HepG2 (cell line): Measurements from ENCODE around the gene SARS2. TPM values are rescaled to one million over a fixed set of nuclear protein-coding genes. Genes with fewer than 3 reads are reported as not detected.

ENCODE experiments used
- ATF2 ChIP-seq: sonication (generic); formaldehyde crosslinking; IDR thresholded peaks from 2 replicates; pipeline ENCODE4 v1.4.0; 2020; ENCODE audit warnings: missing genetic modification reagents
- BRF2 ChIP-seq: sonication (generic); formaldehyde crosslinking; IDR thresholded peaks from 2 replicates; pipeline ENCODE4 v1.8.1; 2022; ENCODE audit warnings: mild to moderate bottlenecking, missing genetic modification reagents
- HIVEP1 ChIP-seq: sonication (generic); formaldehyde crosslinking; IDR thresholded peaks from 2 replicates; pipeline ENCODE4 v1.4.0; 2020; ENCODE audit warnings: mild to moderate bottlenecking, missing genetic modification reagents
- HNF1A ChIP-seq, 2 experiments: sonication (generic) in 1 of 2; formaldehyde crosslinking in 1 of 2; IDR thresholded peaks; 2 replicates each; pipeline versions ENCODE4 v1.4.0 to v1.6.1; 2016 to 2020; ENCODE audit warnings: borderline replicate concordance in 1 of 2, low read depth in 1 of 2, mild to moderate bottlenecking in 1 of 2, missing genetic modification reagents in 1 of 2
- JDP2 ChIP-seq: sonication (generic); formaldehyde crosslinking; IDR thresholded peaks from 2 replicates; pipeline ENCODE4 v1.8.1; 2022; ENCODE audit warnings: missing genetic modification reagents, borderline replicate concordance
- KAT2B ChIP-seq: fragments of 150-350 bp; IDR thresholded peaks from 2 replicates; pipeline ENCODE4 v1.6.1; 2014; ENCODE audit warnings: low read depth, low read length, borderline replicate concordance
- MNT ChIP-seq: fragments of 450-650 bp; IDR thresholded peaks from 2 replicates; pipeline ENCODE4 v1.6.1; 2016
- NFE2L2 ChIP-seq: fragments of 150-350 bp; IDR thresholded peaks from 2 replicates; pipeline ENCODE4 v1.6.1; 2014; ENCODE audit warnings: low read length
- NR3C1 ChIP-seq: sonication (generic); formaldehyde crosslinking; IDR thresholded peaks from 2 replicates; pipeline ENCODE4 v1.4.0; 2020; ENCODE audit warnings: missing genetic modification reagents
- PAWR ChIP-seq: sonication (generic); formaldehyde crosslinking; IDR thresholded peaks from 2 replicates; pipeline ENCODE4 v1.4.0; 2020; ENCODE audit warnings: missing genetic modification reagents, mild to moderate bottlenecking, borderline replicate concordance
- SIX1 ChIP-seq: sonication (generic); formaldehyde crosslinking; IDR thresholded peaks from 2 replicates; pipeline ENCODE4 v1.4.0; 2020; ENCODE audit warnings: missing genetic modification reagents, borderline replicate concordance
- SNAI1 ChIP-seq: sonication (generic); formaldehyde crosslinking; IDR thresholded peaks from 2 replicates; pipeline ENCODE4 v1.5.0; 2020; ENCODE audit warnings: mild to moderate bottlenecking, missing genetic modification reagents, borderline replicate concordance
- SNAPC5 ChIP-seq: sonication (generic); formaldehyde crosslinking; IDR thresholded peaks from 2 replicates; pipeline ENCODE4 v1.8.1; 2023; ENCODE audit warnings: mild to moderate bottlenecking, missing genetic modification reagents, borderline replicate concordance
- SRSF4 ChIP-seq: fragments of 200-400 bp; formaldehyde crosslinking; IDR thresholded peaks from one replicate; pipeline ENCODE4 v1.6.1; 2018; ENCODE audit warnings: mild to moderate bottlenecking, low read depth, low read length, moderate library complexity; ENCODE audit not compliant: poor library complexity, severe bottlenecking
- TEAD3 ChIP-seq: optimal IDR thresholded peaks from 2 replicates; pipeline ENCODE3; 2016; ENCODE audit warnings: borderline replicate concordance
- YY1 ChIP-seq: IDR thresholded peaks from 2 replicates; pipeline ENCODE4 v1.6.1; 2011; ENCODE audit warnings: low read length, low read depth, moderate library complexity, mild to moderate bottlenecking; ENCODE audit not compliant: insufficient read depth, insufficient replicate concordance
- ZFP36L1 ChIP-seq: sonication (generic); formaldehyde crosslinking; IDR thresholded peaks from 2 replicates; pipeline ENCODE4 v1.8.0; 2022; ENCODE audit warnings: mild to moderate bottlenecking, missing genetic modification reagents, moderate library complexity
- ZNF143 ChIP-seq: sonication (generic); formaldehyde crosslinking; IDR thresholded peaks from 2 replicates; pipeline ENCODE4 v1.4.0; 2020; ENCODE audit warnings: missing genetic modification reagents
- ZNF367 ChIP-seq: sonication (generic); formaldehyde crosslinking; IDR thresholded peaks from 2 replicates; pipeline ENCODE4 v1.4.0; 2020; ENCODE audit warnings: missing genetic modification reagents, borderline replicate concordance
- ZNF776 ChIP-seq: sonication (generic); formaldehyde crosslinking; IDR thresholded peaks from 2 replicates; pipeline ENCODE4 v1.4.0; 2020; ENCODE audit warnings: mild to moderate bottlenecking, missing genetic modification reagents
- polyA plus RNA-seq, 8 experiments: library from polyadenylated mRNA; depleted of rRNA in 3 of 8; stranded (reverse) in 7 of 8; unstranded in 1 of 8; fragments of >200 nt; fragmentation: Illumina TruSeq in 4 of 8; extraction: Trizol in 4 of 8; gene quantifications; 2 replicates each; pipeline versions ENCODE4 v1.2.1 to v1.2.3, GENCODE V29; 2011 to 2016; ENCODE audit warnings: low read depth in 4 of 8, missing spikeins in 1 of 8, mixed read lengths in 1 of 8; ENCODE audit not compliant: insufficient read depth in 1 of 8
- total RNA-seq, 5 experiments: library from RNA; depleted of rRNA; stranded (reverse); fragments of >200 nt; fragmentation: Illumina TruSeq; extraction: Trizol; gene quantifications; 2 replicates each; pipeline ENCODE4 v1.2.3, GENCODE V29; 2016; ENCODE audit warnings: low read depth in 1 of 5

Gene SARS2
- total and polyA plus RNA-seq, 2 of the 13 experiments (the other 11 are each of a cell fraction or from before 2014, with no cell fraction given): 40.0 to 48.6 TPM

GRCh38 chr19:38899447-38900201 lies 30.9 kb downstream of the SARS2 start, which contains the start of the genes NFKBIB and SIRT2 (continued):
- TF ChIP-seq HNF1A (IDR thresholded peaks at IDR 0.05; ENCODE audit: low read depth) (no peak), HNF1A (CRISPR knock-in tag; IDR thresholded peaks at IDR 0.05; ENCODE audit: borderline replicate concordance) (no peak; the same call in 1 of the 2 replicates), JDP2 (CRISPR knock-in tag) (no peak), NR3C1 (CRISPR knock-in tag) (no peak), SNAI1 (CRISPR knock-in tag) (no peak), NFE2L2 (no peak), YY1 (peak; percentile 99), SIX1 (no peak), ZFP36L1 (CRISPR knock-in tag) (no peak; the same call in 1 of the 2 replicates), ZNF776 (CRISPR knock-in tag) (0 out of 2 replicates have a peak, but pooled peaks have one; percentile 21), SNAPC5 (CRISPR knock-in tag) (no peak), ZNF143 (CRISPR knock-in tag) (peak; percentile 99), ATF2 (CRISPR knock-in tag) (peak; percentile 40; the same call in 1 of the 2 replicates), SRSF4 (no peak), BRF2 (CRISPR knock-in tag) (no peak), ZNF367 (CRISPR knock-in tag) (0 out of 2 replicates have a peak, but pooled peaks have one; percentile 20), MNT (peak; percentile 59), TEAD3 (peak; percentile 66), HIVEP1 (CRISPR knock-in tag) (peak; percentile 96), KAT2B (no peak), PAWR (no peak)
